SK-N-SH (cell line): ENCODE data around the gene MYO1H. TPM values are rescaled to one million over a fixed set of nuclear protein-coding genes. Genes with fewer than 3 reads are reported as not detected.

Experiments used
- CTCF ChIA-PET: fragments of 300-600, 350-600 bp; formaldehyde crosslinking; extraction: SDS; loops from one replicate; lab custom pipeline; 2021; lab: Yijun Ruan, JAX
- POLR2A ChIA-PET: fragments of 350-600 bp; sonication (Branson Sonifier 250); formaldehyde crosslinking; extraction: SDS; loops from one replicate; lab custom pipeline; 2020; ENCODE audit warnings: antibody characterized with exemption, inconsistent platforms; lab: Yijun Ruan, JAX
- DNase-seq: peaks from one replicate; pipeline ENCODE4 v3.0.0; 2012
- H2AFZ ChIP-seq: fragments of 200-600 bp; sonication (generic); 2 replicates; pipeline ENCODE4 v1.8.1; 2016; ENCODE audit warnings: antibody characterized with exemption, mild to moderate bottlenecking, low read depth
- H3F3A ChIP-seq: fragments of 200-600 bp; sonication (generic); replicated peaks from 2 replicates; pipeline ENCODE3; 2016; ENCODE audit warnings: antibody characterized with exemption, mild to moderate bottlenecking; ENCODE audit not compliant: insufficient read depth
- H3K27ac ChIP-seq, 2 experiments: fragments of 200-500 bp in 1 of 2; fragments of 200-600 bp in 1 of 2; sonication (Bioruptor generic) in 1 of 2; sonication (generic), shearing (Covaris generic) in 1 of 2; 2 replicates each; pipeline versions ENCODE4 v1.5.1 to v1.6.1; 2014 to 2016; ENCODE audit warnings: low read depth in 2 of 2, inconsistent platforms in 1 of 2, low read length in 1 of 2, mild to moderate bottlenecking in 1 of 2, mixed read lengths in 1 of 2
- H3K27me3 ChIP-seq: fragments of 200-600 bp; sonication (generic), shearing (Covaris generic); 2 replicates; pipeline ENCODE4 v1.6.1; 2016; ENCODE audit warnings: mixed run types; ENCODE audit not compliant: insufficient read depth
- H3K36me3 ChIP-seq, 2 experiments: fragments of 200-500 bp in 1 of 2; fragments of 200-600 bp in 1 of 2; sonication (Bioruptor generic) in 1 of 2; sonication (generic) in 1 of 2; replicated peaks in 1 of 2; 2 replicates each; pipeline versions ENCODE3 to v1.5.1; 2014 to 2016; ENCODE audit warnings: low read length in 1 of 2, mild to moderate bottlenecking in 1 of 2; ENCODE audit not compliant: insufficient read depth in 2 of 2, control insufficient read depth in 1 of 2
- H3K4me1 ChIP-seq, 2 experiments: fragments of 200-500 bp in 1 of 2; fragments of 200-600 bp in 1 of 2; sonication (Bioruptor generic) in 1 of 2; sonication (generic), shearing (Covaris generic) in 1 of 2; 2 replicates each; pipeline versions ENCODE4 v1.5.1 to v1.6.1; 2014 to 2016; ENCODE audit warnings: low read depth in 1 of 2, low read length in 1 of 2, mixed run types in 1 of 2; ENCODE audit not compliant: insufficient read depth in 2 of 2, control insufficient read depth in 1 of 2
- H3K4me2 ChIP-seq: fragments of 200-600 bp; sonication (generic), shearing (Covaris generic); 2 replicates; pipeline ENCODE4 v1.6.1; 2017; ENCODE audit warnings: mixed run types
- H3K4me3 ChIP-seq, 2 experiments: fragments of 200-500 bp in 1 of 2; fragments of 200-600 bp in 1 of 2; sonication (Bioruptor generic) in 1 of 2; sonication (generic), shearing (Covaris generic) in 1 of 2; 2 replicates each; pipeline versions ENCODE4 v1.5.1 to v1.8.1; 2014 to 2016; ENCODE audit warnings: low read depth in 2 of 2, inconsistent platforms in 1 of 2, low read length in 1 of 2, mild to moderate bottlenecking in 1 of 2, mixed read lengths in 1 of 2, moderate library complexity in 1 of 2
- H3K79me2 ChIP-seq: fragments of 200-600 bp; sonication (generic); 2 replicates; pipeline ENCODE4 v1.8.1; 2017; ENCODE audit warnings: mild to moderate bottlenecking; ENCODE audit not compliant: insufficient read depth
- H3K9ac ChIP-seq: fragments of 200-600 bp; sonication (generic); 2 replicates; pipeline ENCODE4 v1.6.1; 2017; ENCODE audit warnings: mixed run types
- H3K9me2 ChIP-seq: fragments of 200-600 bp; sonication (generic); 2 replicates; pipeline ENCODE4 v1.6.1; 2017; ENCODE audit warnings: mixed run types
- H3K9me3 ChIP-seq: fragments of 200-600 bp; sonication (generic); 2 replicates; pipeline ENCODE4 v1.6.1; 2017; ENCODE audit warnings: mixed run types, mild to moderate bottlenecking, moderate library complexity
- H4K20me1 ChIP-seq: fragments of 200-600 bp; sonication (generic); 2 replicates; pipeline ENCODE4 v1.6.1; 2017; ENCODE audit warnings: mild to moderate bottlenecking, mixed run types; ENCODE audit not compliant: insufficient read depth
- CTCF ChIP-seq: fragments of 200-600 bp; sonication (generic); IDR thresholded peaks from 2 replicates; pipeline ENCODE4 v1.6.1; 2017; ENCODE audit warnings: antibody characterized with exemption, mild to moderate bottlenecking, moderate library complexity
- JUND ChIP-seq: IDR thresholded peaks from 2 replicates; pipeline ENCODE4 v1.4.0; 2012
- MXI1 ChIP-seq: IDR thresholded peaks from 2 replicates; pipeline ENCODE4 v1.6.1; 2012; ENCODE audit warnings: mild to moderate bottlenecking, low read depth, low read length, improper control_type of control experiment
- NRF1 ChIP-seq: IDR thresholded peaks from 2 replicates; pipeline ENCODE4 v1.6.1; 2012; ENCODE audit warnings: low read depth, mild to moderate bottlenecking, low read length
- RAD21 ChIP-seq: IDR thresholded peaks from 2 replicates; pipeline ENCODE4 v1.6.1; 2012; ENCODE audit warnings: mild to moderate bottlenecking, low read length
- RCOR1 ChIP-seq: fragments of 150-350 bp; IDR thresholded peaks from 2 replicates; pipeline ENCODE4 v1.6.1; 2017; ENCODE audit warnings: antibody characterized with exemption, low read length
- YY1 ChIP-seq: IDR thresholded peaks from 2 replicates; pipeline ENCODE4 v1.4.0; 2012; ENCODE audit warnings: low read depth, mild to moderate bottlenecking
- WGBS: methylation state at CpG from one replicate; pipeline ENCODE4 v1.1.6; 2017; ENCODE audit warnings: low lambda C conversion rate; 5-methylcytosine and 5-hydroxymethylcytosine counted together
- polyA plus RNA-seq, 3 experiments: library from polyadenylated mRNA; depleted of rRNA; stranded (reverse); fragments of >200 nt; gene quantifications; 2 replicates each; pipeline ENCODE4 v1.2.3, GENCODE V29; 2012
- TF ChIP-seq, protein P1 (sequence below): fragments of 150-350 bp; IDR thresholded peaks from 2 replicates; pipeline ENCODE4 v1.6.1; 2017; ENCODE audit warnings: antibody characterized with exemption, low read length, low read depth, borderline replicate concordance

MYO1H gene
- polyA plus RNA-seq, 1 of the 3 experiments (the other 2 are of a cell fraction) = not detected

GRCh38 chr12:109449845-109450532 is 102.3 kb downstream of the MYO1H start:
- POLR2A ChIA-PET = interaction anchor here (0.6 kb wide), 1 partner anchor 13 kb away, joined by 3 read pairs; no protein-coding TSS in a partner anchor
- Histone ChIP-seq H3F3A (peaks cover 5% of the 10 kb centered on the region), H3K27me3 (no peaks in the 10 kb centered on the region), H3K4me3 (no peak overlapping the region), H3K9me3 (no peaks in the 10 kb centered on the region), H3K9me2 (no peaks in the 10 kb centered on the region), H3K27ac (no peak overlapping the region; a peak in 1 of 4 replicates), H3K9ac (no peak overlapping the region), H3K4me2 (no peak overlapping the region), H3K4me1 (no peaks in the 10 kb centered on the region), H3K79me2 (peaks cover 72% of the 10 kb centered on the region), H3K36me3 (peaks cover 56 to 75% of the 10 kb centered on the region in 2 experiments), H2AFZ (no peak overlapping the region), H4K20me1 (peaks cover 18% of the 10 kb centered on the region; the same call in 1 of the 2 replicates)
- TF ChIP-seq, protein P1, sequence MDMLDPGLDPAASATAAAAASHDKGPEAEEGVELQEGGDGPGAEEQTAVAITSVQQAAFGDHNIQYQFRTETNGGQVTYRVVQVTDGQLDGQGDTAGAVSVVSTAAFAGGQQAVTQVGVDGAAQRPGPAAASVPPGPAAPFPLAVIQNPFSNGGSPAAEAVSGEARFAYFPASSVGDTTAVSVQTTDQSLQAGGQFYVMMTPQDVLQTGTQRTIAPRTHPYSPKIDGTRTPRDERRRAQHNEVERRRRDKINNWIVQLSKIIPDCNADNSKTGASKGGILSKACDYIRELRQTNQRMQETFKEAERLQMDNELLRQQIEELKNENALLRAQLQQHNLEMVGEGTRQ = no peak
- TF ChIP-seq RAD21 (peak; percentile 24; the same call in 1 of the 2 replicates), CTCF (peak; percentile 20; the same call in 1 of the 2 replicates)
- WGBS = 92% methylated on average over 16 of the region's 16 CpGs
- CTCF ChIA-PET = interaction anchor here (0.6 to 4.8 kb wide), 9 partner anchors 11 to 1886 kb away, joined by 3 to 20 read pairs (median 5); no protein-coding TSS in a partner anchor
- peak; percentile 60 for DNase-seq

DNA sequence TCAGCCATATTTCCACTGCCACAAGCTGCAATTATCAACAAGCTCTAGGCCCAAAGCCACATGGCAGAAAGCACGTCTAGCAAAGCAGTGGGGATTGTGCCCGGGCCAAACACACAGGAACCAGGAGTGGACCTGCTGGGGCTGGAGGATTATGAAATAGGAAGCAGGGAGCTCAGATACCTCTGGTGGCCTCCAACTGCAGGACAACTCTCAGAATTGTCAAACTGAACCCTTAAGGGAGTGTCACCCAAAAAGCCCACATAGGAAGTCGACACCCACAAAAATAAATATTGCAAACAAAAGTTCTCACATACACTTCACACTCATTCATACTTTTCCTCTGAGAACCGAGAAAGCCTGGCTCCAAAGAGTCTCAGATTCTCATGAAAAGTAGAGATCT is 103.3 kb downstream of the MYO1H start:
- Histone ChIP-seq H2AFZ (no peak overlapping the region), H3K4me3 (no peak overlapping the region), H3K36me3 (peaks cover 60 to 77% of the 10 kb centered on the region in 2 experiments), H3K79me2 (peaks cover 81% of the 10 kb centered on the region), H3K4me1 (no peaks in the 10 kb centered on the region), H3K4me2 (no peak overlapping the region), H3K9ac (no peak overlapping the region), H3F3A (no peaks in the 10 kb centered on the region), H3K27ac (no peak overlapping the region), H3K9me3 (no peaks in the 10 kb centered on the region), H3K27me3 (no peaks in the 10 kb centered on the region), H3K9me2 (no peaks in the 10 kb centered on the region), H4K20me1 (peaks cover 18% of the 10 kb centered on the region; the same call in 1 of the 2 replicates)
- no peak for TF ChIP-seq JUND
- no peak for TF ChIP-seq MXI1
- TF ChIP-seq NRF1 = no peak
- TF ChIP-seq RAD21 = no peak
- TF ChIP-seq YY1 = no peak
- TF ChIP-seq RCOR1 = no peak
- CTCF ChIA-PET = interaction anchor here (0.6 to 4.8 kb wide), 7 partner anchors 18 to 1887 kb away, joined by 3 to 20 read pairs (median 5); no protein-coding TSS in a partner anchor
- POLR2A ChIA-PET = no interaction called here
- 93% methylated on average over 4 of the region's 4 CpGs for WGBS
- DNase-seq = no peak
